GM12878 (cell line): ENCODE data around the gene LAMB4. TPM values are rescaled to one million over a fixed set of nuclear protein-coding genes. Genes with fewer than 3 reads are reported as not detected.

Experiments used
- ATAC-seq: fragments of 200-7000 bp; cut with Tn5 transposase; 3 replicates; pipeline ENCODE4 v1.9.1; 2020; ENCODE audit warnings: mild to moderate bottlenecking, moderate library complexity
- BruUV-seq: library from RNA; stranded (reverse); fragments of 400-500 nt; replicated peaks from 2 replicates; lab custom pipeline; 2021; lab: Mats Ljungman, UMichigan
- CTCF ChIA-PET: fragments of 300-600 bp; sonication (Branson Sonifier 250); formaldehyde crosslinking; extraction: SDS; loops from one replicate; lab custom pipeline; 2021; ENCODE audit warnings: inconsistent platforms; lab: Yijun Ruan, JAX
- POLR2A ChIA-PET: fragments of 350-600 bp; formaldehyde crosslinking; extraction: SDS; loops from one replicate; lab custom pipeline; 2021; ENCODE audit warnings: inconsistent platforms; lab: Charles Lee
- RAD21 ChIA-PET: fragments of 300-600 bp; sonication (Branson Sonifier 250); formaldehyde crosslinking; loops from one replicate; lab custom pipeline; 2023; ENCODE audit warnings: antibody characterized with exemption; ENCODE audit not compliant: unreplicated experiment; lab: Charles Lee
- SMC1A ChIA-PET: fragments of 300-600 bp; sonication (Branson Sonifier 250); formaldehyde crosslinking; loops from one replicate; lab custom pipeline; 2023; ENCODE audit not compliant: unreplicated experiment, uncharacterized antibody; lab: Charles Lee
- DNase-seq: peaks from one replicate; pipeline ENCODE4 v3.0.0-alpha.2; 2011; ENCODE audit warnings: low read depth, low spot score
- FAIRE-seq: peaks from 3 replicates; lab custom pipeline; 2011; peaks lifted over from hg19 to GRCh38; lab: Jason Lieb, UNC
- H2AFZ ChIP-seq: 2 replicates; pipeline ENCODE4 v1.6.0; 2011; ENCODE audit warnings: low read depth, low read length, control low read depth; ENCODE audit not compliant: control insufficient read depth
- H3K27ac ChIP-seq: 2 replicates; pipeline ENCODE4 v1.5.1; 2011; ENCODE audit warnings: control low read depth; ENCODE audit not compliant: control insufficient read depth, insufficient read depth
- H3K27me3 ChIP-seq, 2 experiments: replicated peaks in 1 of 2; 2 replicates each; pipeline versions ENCODE4 v1.6.0 to v1.6.1; 2011; ENCODE audit warnings: low read length in 1 of 2; ENCODE audit not compliant: control insufficient read depth in 2 of 2, insufficient read depth in 2 of 2
- H3K36me3 ChIP-seq, 2 experiments: 2 replicates each; pipeline ENCODE4 v1.5.1; 2011; ENCODE audit warnings: low read length in 1 of 2; ENCODE audit not compliant: control insufficient read depth in 2 of 2, insufficient read depth in 2 of 2
- H3K4me1 ChIP-seq: 2 replicates; pipeline ENCODE4 v1.6.1; 2011; ENCODE audit warnings: mild to moderate bottlenecking, low read length, moderate library complexity, mixed read lengths; ENCODE audit not compliant: control insufficient read depth, insufficient read depth
- H3K4me2 ChIP-seq: 2 replicates; pipeline ENCODE4 v1.6.0; 2011; ENCODE audit warnings: control low read depth; ENCODE audit not compliant: control insufficient read depth, insufficient read depth
- H3K4me3 ChIP-seq: fragments of 200-600 bp; sonication (generic); 2 replicates; pipeline ENCODE4 v1.5.1; 2016
- H3K79me2 ChIP-seq: 2 replicates; pipeline ENCODE4 v1.6.0; 2011; ENCODE audit warnings: low read length; ENCODE audit not compliant: control insufficient read depth, insufficient read depth
- H3K9ac ChIP-seq: 2 replicates; pipeline ENCODE4 v1.8.0; 2011; ENCODE audit warnings: low read length, control low read depth, mixed read lengths; ENCODE audit not compliant: control insufficient read depth, insufficient read depth
- H3K9me3 ChIP-seq: replicated peaks from 3 replicates; pipeline ENCODE4 v1.5.1; 2011; ENCODE audit warnings: mild to moderate bottlenecking, low read length; ENCODE audit not compliant: control insufficient read depth, insufficient read depth
- H4K20me1 ChIP-seq: 2 replicates; pipeline ENCODE4 v1.6.0; 2011; ENCODE audit not compliant: control insufficient read depth, insufficient read depth
- CHD4 ChIP-seq: fragments of 200-600 bp; sonication (generic); IDR thresholded peaks from 2 replicates; pipeline ENCODE4 v1.6.1; 2016; ENCODE audit warnings: mild to moderate bottlenecking
- E2F8 ChIP-seq: fragments of 450-650 bp; IDR thresholded peaks from 2 replicates; pipeline ENCODE4 v1.6.1; 2018; ENCODE audit warnings: mild to moderate bottlenecking, low read depth, moderate library complexity; ENCODE audit not compliant: partially characterized antibody
- E4F1 ChIP-seq: fragments of 450-650 bp; IDR thresholded peaks from 2 replicates; pipeline ENCODE4 v1.6.1; 2018; ENCODE audit warnings: borderline replicate concordance, mild to moderate bottlenecking; ENCODE audit not compliant: partially characterized antibody
- HDGF ChIP-seq: fragments of 450-650 bp; IDR thresholded peaks from 2 replicates; pipeline ENCODE4 v1.6.1; 2016; ENCODE audit warnings: antibody characterized with exemption
- NFYA ChIP-seq: IDR thresholded peaks from 2 replicates; pipeline ENCODE4 v1.6.1; 2011; ENCODE audit warnings: low read depth, mild to moderate bottlenecking, low read length, improper control_type of control experiment, borderline replicate concordance
- PBX3 ChIP-seq: IDR thresholded peaks from 2 replicates; pipeline ENCODE4 v1.6.1; 2011; ENCODE audit warnings: mild to moderate bottlenecking, low read depth, low read length, moderate library complexity; ENCODE audit not compliant: insufficient replicate concordance
- PKNOX1 ChIP-seq: fragments of 450-650 bp; IDR thresholded peaks from 2 replicates; pipeline ENCODE4 v1.6.1; 2016; ENCODE audit warnings: mild to moderate bottlenecking
- RAD51 ChIP-seq: fragments of 450-650 bp; IDR thresholded peaks from 2 replicates; pipeline ENCODE4 v1.6.1; 2016; ENCODE audit warnings: moderate library complexity, mild to moderate bottlenecking, inconsistent platforms
- SP1 ChIP-seq: IDR thresholded peaks from one replicate; pipeline ENCODE4 v1.6.1; 2011; ENCODE audit warnings: low read depth, low read length
- SREBF1 ChIP-seq: IDR thresholded peaks from 2 replicates; pipeline ENCODE4 v1.6.1; 2012; ENCODE audit warnings: mild to moderate bottlenecking, low read length
- SREBF2 ChIP-seq: IDR thresholded peaks from 2 replicates; pipeline ENCODE4 v1.6.1; 2012; ENCODE audit warnings: mild to moderate bottlenecking, low read length
- TARDBP ChIP-seq: IDR thresholded peaks from 2 replicates; pipeline ENCODE4 v1.6.1; 2016; ENCODE audit warnings: borderline replicate concordance
- ZBTB4 ChIP-seq: fragments of 450-650 bp; formaldehyde crosslinking; IDR thresholded peaks from 2 replicates; pipeline ENCODE4 v1.4.0; 2022; ENCODE audit warnings: mild to moderate bottlenecking, moderate library complexity
- ZNF622 ChIP-seq: fragments of 450-650 bp; IDR thresholded peaks from 2 replicates; pipeline ENCODE4 v1.6.1; 2017; ENCODE audit warnings: mild to moderate bottlenecking, inconsistent platforms
- WGBS: methylation state at CpG from one replicate; pipeline ENCODE4 v1.1.6; 2016; ENCODE audit warnings: low lambda C conversion rate; ENCODE audit not compliant: insufficient replicate concordance, insufficient coverage; ENCODE audit errors: missing lambda C conversion rate; 5-methylcytosine and 5-hydroxymethylcytosine counted together
- in situ Hi-C: fragments of 300-500 bp; cut with MboI; formaldehyde crosslinking; loops from 9 replicates; pipeline ENCODE4 v1.14.3; 2018; ENCODE audit warnings: mixed read lengths
- intact Hi-C: fragments of 100-400 bp; cut with micrococcal nuclease; formaldehyde crosslinking; loops from one replicate; pipeline ENCODE4 v1.14.2; 2022; ENCODE audit not compliant: unreplicated experiment
- polyA plus RNA-seq, 11 experiments: library from polyadenylated mRNA; depleted of rRNA in 4 of 11; unstranded in 6 of 11; stranded (reverse) in 5 of 11; fragments of >200 nt; fragmentation: Nextera tagmentation in 4 of 11; fragmentation: Illumina TruSeq in 1 of 11; extraction: Ambion mirVana in 4 of 11; extraction: Trizol in 1 of 11; gene quantifications; 1 replicate in 1 of 11; 2 replicates in 10 of 11; pipeline versions ENCODE4 v1.2.1 to v1.2.3, GENCODE V29; 2011 to 2016; ENCODE audit warnings: inconsistent platforms in 2 of 11, missing spikeins in 2 of 11, low read depth in 1 of 11
- total RNA-seq, 4 experiments: library from RNA; depleted of rRNA in 3 of 4; stranded (reverse); fragments of >200 nt in 3 of 4; fragmentation: Illumina TruSeq in 1 of 4; extraction: Trizol in 1 of 4; gene quantifications; 2 replicates each; pipeline versions ENCODE4 v1.2.1 to v1.2.3, GENCODE V29; 2013 to 2021

LAMB4 gene
- total and polyA plus RNA-seq, 10 of the 15 experiments (the other 5 are each of a cell fraction or from before 2014, with no cell fraction given) = 0.04 to 0.06 TPM; not detected in 8

GRCh38 chr7:108054537-108054936 is 75.6 kb downstream of the LAMB4 start:
- WGBS = 7% methylated on average over 1 of the region's 1 CpG
- TF ChIP-seq E2F8 = no peak
- TF ChIP-seq CHD4 = no peak
- no peak for TF ChIP-seq HDGF
- TF ChIP-seq NFYA = no peak
- no peak for TF ChIP-seq SREBF1
- no peak for TF ChIP-seq ZBTB4 (CRISPR knock-in tag)
- TF ChIP-seq RAD51 = no peak
- TF ChIP-seq PKNOX1 = no peak
- TF ChIP-seq TARDBP = no peak
- TF ChIP-seq E4F1 = no peak
- TF ChIP-seq SREBF2 = no peak
- TF ChIP-seq PBX3 = no peak
- no peak for TF ChIP-seq ZNF622
- TF ChIP-seq SP1 = no peak

More at GRCh38 chr7:108054537-108054936, 75.6 kb downstream of the LAMB4 start:
- no TSS peak for BruUV-seq
- Histone ChIP-seq H3K27me3 (peaks cover 0 to 2% of the 10 kb centered on the region in 2 experiments; a peak in 1 of 4 replicates), H3K4me1 (no peaks in the 10 kb centered on the region; the same call in 1 of the 2 replicates), H3K9ac (no peak overlapping the region), H3K4me2 (no peak overlapping the region), H3K4me3 (no peak overlapping the region), H3K27ac (no peak overlapping the region), H2AFZ (no peak overlapping the region), H4K20me1 (no peaks in the 10 kb centered on the region), H3K9me3 (no peaks in the 10 kb centered on the region), H3K36me3 (no peaks in the 10 kb centered on the region), H3K79me2 (no peaks in the 10 kb centered on the region)
- ChIA-PET RAD21 (no interaction called here), POLR2A (no interaction called here), SMC1A (interaction anchor here (0.6 kb wide), 1 partner anchor 683 kb away, joined by 3 read pairs; no protein-coding TSS in a partner anchor), CTCF (no interaction called here)
- ATAC-seq (no peak), FAIRE-seq (no peak), DNase-seq (no peak)
- in situ Hi-C loops = no loop called here
- intact Hi-C loops = no loop called here
